Panc1 (cell line): ENCODE results near the gene CTNND2.

Source experiments
- SIN3A ChIP-seq: IDR thresholded peaks from 2 replicates; pipeline ENCODE4 v1.6.1; 2012; ENCODE audit warnings: low read depth, mild to moderate bottlenecking, low read length, moderate library complexity, borderline replicate concordance; ENCODE audit not compliant: insufficient read depth
- TF ChIP-seq, protein P1 (sequence below): fragments of 450-650 bp; IDR thresholded peaks from 2 replicates; pipeline ENCODE4 v1.5.1; 2017; ENCODE audit warnings: mild to moderate bottlenecking
- TF ChIP-seq, protein P2 (sequence below), 2 experiments: IDR thresholded peaks; 2 replicates each; pipeline ENCODE4 v1.6.1; 2011 to 2012; ENCODE audit warnings: low read depth in 2 of 2, control low read depth in 1 of 2, low read length in 1 of 2, mild to moderate bottlenecking in 1 of 2, moderate library complexity in 1 of 2; ENCODE audit not compliant: insufficient read depth in 1 of 2

DNA sequence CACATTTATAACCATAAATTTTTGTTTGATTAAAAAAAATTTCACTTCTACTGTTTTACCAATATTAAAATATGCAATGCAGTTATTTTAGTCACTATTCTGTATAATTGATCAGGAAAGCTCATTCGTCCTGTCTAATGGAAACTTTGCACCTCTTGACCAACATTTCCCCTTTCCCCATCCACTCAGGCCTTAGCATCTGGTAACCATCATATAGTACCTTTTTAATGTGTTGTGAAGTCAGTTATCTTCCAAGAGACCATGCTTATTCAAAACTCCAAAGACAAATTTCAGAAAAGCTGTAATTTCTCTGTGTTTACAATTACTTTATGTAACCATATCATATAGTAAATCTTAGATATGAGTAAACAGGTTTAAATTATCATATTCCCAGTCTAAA lies 145.9 kb downstream of the CTNND2 start:
- TF ChIP-seq SIN3A, result no peak
- TF ChIP-seq, protein P1, sequence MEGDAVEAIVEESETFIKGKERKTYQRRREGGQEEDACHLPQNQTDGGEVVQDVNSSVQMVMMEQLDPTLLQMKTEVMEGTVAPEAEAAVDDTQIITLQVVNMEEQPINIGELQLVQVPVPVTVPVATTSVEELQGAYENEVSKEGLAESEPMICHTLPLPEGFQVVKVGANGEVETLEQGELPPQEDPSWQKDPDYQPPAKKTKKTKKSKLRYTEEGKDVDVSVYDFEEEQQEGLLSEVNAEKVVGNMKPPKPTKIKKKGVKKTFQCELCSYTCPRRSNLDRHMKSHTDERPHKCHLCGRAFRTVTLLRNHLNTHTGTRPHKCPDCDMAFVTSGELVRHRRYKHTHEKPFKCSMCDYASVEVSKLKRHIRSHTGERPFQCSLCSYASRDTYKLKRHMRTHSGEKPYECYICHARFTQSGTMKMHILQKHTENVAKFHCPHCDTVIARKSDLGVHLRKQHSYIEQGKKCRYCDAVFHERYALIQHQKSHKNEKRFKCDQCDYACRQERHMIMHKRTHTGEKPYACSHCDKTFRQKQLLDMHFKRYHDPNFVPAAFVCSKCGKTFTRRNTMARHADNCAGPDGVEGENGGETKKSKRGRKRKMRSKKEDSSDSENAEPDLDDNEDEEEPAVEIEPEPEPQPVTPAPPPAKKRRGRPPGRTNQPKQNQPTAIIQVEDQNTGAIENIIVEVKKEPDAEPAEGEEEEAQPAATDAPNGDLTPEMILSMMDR, result no peak
- TF ChIP-seq, protein P2, sequence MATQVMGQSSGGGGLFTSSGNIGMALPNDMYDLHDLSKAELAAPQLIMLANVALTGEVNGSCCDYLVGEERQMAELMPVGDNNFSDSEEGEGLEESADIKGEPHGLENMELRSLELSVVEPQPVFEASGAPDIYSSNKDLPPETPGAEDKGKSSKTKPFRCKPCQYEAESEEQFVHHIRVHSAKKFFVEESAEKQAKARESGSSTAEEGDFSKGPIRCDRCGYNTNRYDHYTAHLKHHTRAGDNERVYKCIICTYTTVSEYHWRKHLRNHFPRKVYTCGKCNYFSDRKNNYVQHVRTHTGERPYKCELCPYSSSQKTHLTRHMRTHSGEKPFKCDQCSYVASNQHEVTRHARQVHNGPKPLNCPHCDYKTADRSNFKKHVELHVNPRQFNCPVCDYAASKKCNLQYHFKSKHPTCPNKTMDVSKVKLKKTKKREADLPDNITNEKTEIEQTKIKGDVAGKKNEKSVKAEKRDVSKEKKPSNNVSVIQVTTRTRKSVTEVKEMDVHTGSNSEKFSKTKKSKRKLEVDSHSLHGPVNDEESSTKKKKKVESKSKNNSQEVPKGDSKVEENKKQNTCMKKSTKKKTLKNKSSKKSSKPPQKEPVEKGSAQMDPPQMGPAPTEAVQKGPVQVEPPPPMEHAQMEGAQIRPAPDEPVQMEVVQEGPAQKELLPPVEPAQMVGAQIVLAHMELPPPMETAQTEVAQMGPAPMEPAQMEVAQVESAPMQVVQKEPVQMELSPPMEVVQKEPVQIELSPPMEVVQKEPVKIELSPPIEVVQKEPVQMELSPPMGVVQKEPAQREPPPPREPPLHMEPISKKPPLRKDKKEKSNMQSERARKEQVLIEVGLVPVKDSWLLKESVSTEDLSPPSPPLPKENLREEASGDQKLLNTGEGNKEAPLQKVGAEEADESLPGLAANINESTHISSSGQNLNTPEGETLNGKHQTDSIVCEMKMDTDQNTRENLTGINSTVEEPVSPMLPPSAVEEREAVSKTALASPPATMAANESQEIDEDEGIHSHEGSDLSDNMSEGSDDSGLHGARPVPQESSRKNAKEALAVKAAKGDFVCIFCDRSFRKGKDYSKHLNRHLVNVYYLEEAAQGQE (IDR thresholded peaks at IDR 0.05; ENCODE audit: insufficient read depth in 1 of 2, low read depth in 2 of 2, low read length in 1 of 2), result no peak
